Measurements from ENCODE around the gene CHST8. TPM values are rescaled to one million over a fixed set of nuclear protein-coding genes. Genes with fewer than 3 reads are reported as not detected.

CHST8 gene
- total RNA-seq, 4 donors from 2014 or later: 0.39 to 4.4 (median 0.96) TPM

DNA sequence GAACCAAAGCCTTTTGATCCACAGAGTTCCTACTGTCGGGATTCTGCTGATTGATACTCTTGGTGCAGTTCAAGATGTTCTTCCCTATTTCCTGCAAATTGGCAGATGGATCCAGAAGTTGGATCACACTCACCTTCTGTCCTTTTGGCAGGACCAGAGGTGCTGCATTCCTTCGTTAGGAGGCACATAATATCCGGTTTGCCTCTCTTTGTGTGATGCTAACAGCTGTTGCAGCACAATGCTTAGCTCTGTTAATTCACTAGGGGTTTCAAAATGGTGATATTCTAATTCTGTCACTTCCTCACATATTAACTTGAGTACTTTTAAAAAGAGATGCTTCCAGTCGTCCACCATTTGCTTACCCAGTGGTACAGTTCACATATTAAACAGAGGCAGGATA, 15.2 kb upstream of the CHST8 start:
- 37 to 41% methylated on average over 4 of the region's 4 CpGs for WGBS, 2 donors
- TF ChIP-seq CTCF (IDR thresholded peaks at IDR 0.05) (no peak), EP300 (IDR thresholded peaks at IDR 0.05) (no peak), POLR2A (IDR thresholded peaks at IDR 0.05) (no peak)
- Histone ChIP-seq H3K27ac (no peak overlapping the region), H3K4me3 (no peak overlapping the region), H3K9me3 (peaks cover 0 to 49% (median 2%) of the 10 kb centered on the region in 4 donors), H3K27me3 (no peaks in the 10 kb centered on the region), H3K4me1 (no peaks in the 10 kb centered on the region), H3K36me3 (no peaks in the 10 kb centered on the region)
- no peak for DNase-seq (ENCODE audit: low spot score in 2 of 2)

DNA sequence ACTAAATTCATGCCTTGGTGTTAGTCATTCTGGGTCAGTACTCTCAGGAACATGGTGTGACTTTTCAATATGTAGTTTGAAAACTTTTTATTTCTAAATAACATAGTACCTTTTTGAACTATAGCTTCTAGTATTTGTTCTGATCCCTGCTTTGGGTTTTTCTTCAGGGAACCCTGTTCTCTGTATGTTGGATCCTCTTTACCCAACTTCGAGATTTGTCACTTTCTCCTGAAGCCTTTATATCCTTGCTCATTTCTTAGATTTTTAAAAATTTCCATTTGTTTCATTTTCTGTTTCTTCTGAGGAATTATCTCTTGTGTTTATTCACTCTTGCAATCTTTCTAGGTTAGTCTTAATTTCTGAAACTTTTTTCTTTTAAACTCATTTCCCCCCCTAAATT, 12.4 kb upstream of the CHST8 start:
- no peak overlapping the region for H3K27ac ChIP-seq
- no peaks in the 10 kb centered on the region for H3K4me1 ChIP-seq
- WGBS, 2 donors: 60 to 76% methylated on average over 1 of the region's 1 CpG
- H3K36me3 ChIP-seq: no peaks in the 10 kb centered on the region
- no peak overlapping the region for H3K4me3 ChIP-seq
- TF ChIP-seq CTCF (IDR thresholded peaks at IDR 0.05) (no peak), EP300 (IDR thresholded peaks at IDR 0.05) (no peak), POLR2A (IDR thresholded peaks at IDR 0.05) (no peak)
- no peaks in the 10 kb centered on the region for H3K27me3 ChIP-seq
- no peak for DNase-seq (ENCODE audit: low spot score in 2 of 2)
- peaks cover 0 to 22% (median 0%) of the 10 kb centered on the region in 4 donors for H3K9me3 ChIP-seq

DNA sequence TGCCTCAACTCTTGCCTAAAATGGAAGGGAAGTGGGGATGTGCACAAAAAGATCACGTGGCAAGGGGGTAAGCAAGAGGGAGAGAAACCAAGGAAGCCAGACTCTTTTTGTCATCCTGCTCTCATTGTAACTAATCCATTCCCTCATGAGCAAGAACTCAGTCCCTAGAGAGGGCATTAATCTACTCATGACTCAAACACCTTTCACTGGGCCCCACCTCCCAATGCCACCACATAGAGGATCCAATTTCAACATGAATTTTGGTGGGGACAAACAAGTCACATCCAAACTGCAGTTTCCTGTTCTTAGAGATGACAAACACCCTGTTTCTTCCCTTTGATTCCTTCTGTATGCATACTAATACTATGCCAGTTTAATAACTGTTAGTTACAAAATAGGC, 11.2 kb upstream of the CHST8 start:
- Histone ChIP-seq H3K4me3 (no peak overlapping the region), H3K9me3 (peaks cover 0 to 17% (median 0%) of the 10 kb centered on the region in 4 donors), H3K4me1 (no peaks in the 10 kb centered on the region), H3K27me3 (no peaks in the 10 kb centered on the region), H3K27ac (no peak overlapping the region), H3K36me3 (no peaks in the 10 kb centered on the region)
- DNase-seq (ENCODE audit: low spot score in 2 of 2): no peak
- 64 to 70% methylated on average over 1 of the region's 1 CpG for WGBS, 2 donors
- no peak for TF ChIP-seq EP300 (IDR thresholded peaks at IDR 0.05)
- TF ChIP-seq POLR2A (IDR thresholded peaks at IDR 0.05): no peak
- TF ChIP-seq CTCF (IDR thresholded peaks at IDR 0.05): no peak

GRCh38 chr19:33612928-33613619, 8.7 kb upstream of the CHST8 start:
- no peaks in the 10 kb centered on the region for H3K36me3 ChIP-seq
- DNase-seq (ENCODE audit: low spot score in 2 of 2): no peak
- H3K27me3 ChIP-seq: no peaks in the 10 kb centered on the region
- 55 to 65% methylated on average over 10 to 11 of the region's 11 CpGs for WGBS, 2 donors
- H3K27ac ChIP-seq: no peak overlapping the region
- no peak overlapping the region for H3K4me3 ChIP-seq
- H3K9me3 ChIP-seq: peaks cover 0 to 17% (median 0%) of the 10 kb centered on the region in 4 donors
- H3K4me1 ChIP-seq: no peaks in the 10 kb centered on the region
- TF ChIP-seq EP300 (IDR thresholded peaks at IDR 0.05): no peak
- no peak for TF ChIP-seq POLR2A (IDR thresholded peaks at IDR 0.05)
- no peak for TF ChIP-seq CTCF (IDR thresholded peaks at IDR 0.05)

- H3K9me3 ChIP-seq: peaks cover 0 to 17% (median 0%) of the 10 kb centered on the region in 4 donors
- TF ChIP-seq POLR2A (IDR thresholded peaks at IDR 0.05): no peak
- TF ChIP-seq EP300 (IDR thresholded peaks at IDR 0.05): no peak
- TF ChIP-seq CTCF (IDR thresholded peaks at IDR 0.05): no peak
- H3K27me3 ChIP-seq: no peaks in the 10 kb centered on the region
- H3K4me1 ChIP-seq: no peaks in the 10 kb centered on the region
- 38 to 40% methylated on average over 3 of the region's 3 CpGs for WGBS, 2 donors
- DNase-seq (ENCODE audit: low spot score in 2 of 2): no peak
- no peak overlapping the region for H3K4me3 ChIP-seq
- H3K36me3 ChIP-seq: no peaks in the 10 kb centered on the region
- no peak overlapping the region for H3K27ac ChIP-seq
Observed at GRCh38 chr19:33613620-33614000, 8.1 kb upstream of the CHST8 start.
